GM19025 (cell line): ENCODE data around the gene CCNB3.
A peak's percentile ranks its signal among the peaks of the same experiment; 100 is the strongest.

Experiments
- ATAC-seq: cut with Tn5 transposase; IDR thresholded peaks from one replicate; pipeline ENCODE4 v1.9.1; 2021; ENCODE audit warnings: mild to moderate bottlenecking, low read depth, moderate library complexity; ENCODE audit not compliant: unreplicated experiment

The CCNB3 gene, protein sequence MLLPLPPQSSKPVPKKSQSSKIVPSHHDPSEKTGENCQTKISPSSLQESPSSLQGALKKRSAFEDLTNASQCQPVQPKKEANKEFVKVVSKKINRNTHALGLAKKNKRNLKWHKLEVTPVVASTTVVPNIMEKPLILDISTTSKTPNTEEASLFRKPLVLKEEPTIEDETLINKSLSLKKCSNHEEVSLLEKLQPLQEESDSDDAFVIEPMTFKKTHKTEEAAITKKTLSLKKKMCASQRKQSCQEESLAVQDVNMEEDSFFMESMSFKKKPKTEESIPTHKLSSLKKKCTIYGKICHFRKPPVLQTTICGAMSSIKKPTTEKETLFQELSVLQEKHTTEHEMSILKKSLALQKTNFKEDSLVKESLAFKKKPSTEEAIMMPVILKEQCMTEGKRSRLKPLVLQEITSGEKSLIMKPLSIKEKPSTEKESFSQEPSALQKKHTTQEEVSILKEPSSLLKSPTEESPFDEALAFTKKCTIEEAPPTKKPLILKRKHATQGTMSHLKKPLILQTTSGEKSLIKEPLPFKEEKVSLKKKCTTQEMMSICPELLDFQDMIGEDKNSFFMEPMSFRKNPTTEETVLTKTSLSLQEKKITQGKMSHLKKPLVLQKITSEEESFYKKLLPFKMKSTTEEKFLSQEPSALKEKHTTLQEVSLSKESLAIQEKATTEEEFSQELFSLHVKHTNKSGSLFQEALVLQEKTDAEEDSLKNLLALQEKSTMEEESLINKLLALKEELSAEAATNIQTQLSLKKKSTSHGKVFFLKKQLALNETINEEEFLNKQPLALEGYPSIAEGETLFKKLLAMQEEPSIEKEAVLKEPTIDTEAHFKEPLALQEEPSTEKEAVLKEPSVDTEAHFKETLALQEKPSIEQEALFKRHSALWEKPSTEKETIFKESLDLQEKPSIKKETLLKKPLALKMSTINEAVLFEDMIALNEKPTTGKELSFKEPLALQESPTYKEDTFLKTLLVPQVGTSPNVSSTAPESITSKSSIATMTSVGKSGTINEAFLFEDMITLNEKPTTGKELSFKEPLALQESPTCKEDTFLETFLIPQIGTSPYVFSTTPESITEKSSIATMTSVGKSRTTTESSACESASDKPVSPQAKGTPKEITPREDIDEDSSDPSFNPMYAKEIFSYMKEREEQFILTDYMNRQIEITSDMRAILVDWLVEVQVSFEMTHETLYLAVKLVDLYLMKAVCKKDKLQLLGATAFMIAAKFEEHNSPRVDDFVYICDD (N-terminal part only)

DNA sequence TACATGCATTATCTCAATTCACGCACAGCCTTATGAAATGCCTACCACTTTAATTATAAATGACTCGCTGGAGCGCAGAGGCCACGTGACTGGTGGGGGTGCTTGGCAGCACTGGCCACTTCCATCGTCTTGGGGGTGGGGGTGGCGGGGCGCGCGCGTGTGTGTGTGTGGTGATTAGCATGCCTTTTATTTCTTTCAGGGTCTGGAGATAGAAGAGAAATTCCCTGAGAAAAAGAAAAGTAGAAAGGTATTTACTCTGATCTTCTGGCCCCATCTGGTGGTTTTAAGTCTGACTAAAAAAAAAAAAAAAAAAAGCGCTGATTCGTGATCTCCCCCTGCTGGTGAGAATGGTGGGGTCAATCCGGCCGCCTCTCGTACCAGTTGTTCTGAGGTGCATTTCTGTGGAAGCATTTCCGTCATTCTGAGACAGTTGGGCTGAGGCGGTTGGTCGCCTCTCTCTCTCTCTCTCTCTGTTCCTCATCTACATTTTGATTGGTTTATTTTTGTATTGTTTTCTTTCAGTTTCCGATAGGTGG lies at the start of gene CCNB3:
CCNB3 (plus strand) TSS at position 402 of the 536 bp plus-strand sequence. CDS start 80,399 bp downstream, outside the sequence.
- ATAC-seq, result peak; percentile 95

DNA sequence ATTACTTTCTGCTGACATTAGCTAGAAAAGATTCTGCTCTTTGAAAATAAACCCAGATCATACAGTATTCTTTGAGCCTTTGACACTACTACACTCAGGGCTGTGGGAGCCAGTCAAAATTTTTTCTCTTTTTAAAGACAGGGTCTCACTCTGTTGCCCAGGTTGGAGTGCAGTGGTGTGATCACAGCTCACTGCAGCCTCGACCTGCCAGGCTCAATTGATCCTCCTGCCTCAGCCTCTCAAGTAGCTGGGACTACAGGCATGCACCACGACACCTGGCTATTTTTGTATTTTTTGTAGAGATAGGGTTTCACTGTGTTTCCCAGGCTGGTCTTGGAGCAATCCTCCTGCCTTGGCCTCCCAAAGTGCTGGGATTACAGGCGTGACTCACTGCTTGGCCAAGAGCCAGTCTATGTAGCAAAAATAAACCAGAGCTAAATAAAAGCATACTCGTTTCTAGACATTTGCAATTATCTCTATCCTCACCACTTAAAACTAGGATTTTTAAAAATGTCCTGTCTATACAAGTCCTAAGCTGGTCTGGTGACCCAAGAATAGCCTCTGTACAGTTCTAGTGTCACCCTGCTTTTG lies 46.9 kb upstream of the CCNB3 start:
- no peak for ATAC-seq

DNA sequence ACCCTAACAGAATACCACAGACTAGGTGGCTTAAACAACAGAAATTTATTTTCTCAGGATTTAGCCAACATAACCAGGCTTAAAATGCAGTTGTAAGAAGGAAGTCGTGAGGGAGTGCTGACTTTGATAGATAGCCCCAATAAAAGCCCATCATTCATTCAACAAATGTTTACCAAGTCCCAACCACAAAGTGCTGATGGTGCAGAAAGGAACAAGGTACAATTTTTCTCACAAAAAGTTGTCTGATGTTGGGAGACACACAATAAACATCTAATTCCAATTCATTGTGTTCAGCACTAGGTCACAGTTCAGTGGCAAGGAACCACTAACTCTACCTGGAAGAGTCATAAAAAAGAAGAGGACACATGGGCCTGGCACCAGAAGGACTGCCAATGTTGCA lies 46.0 kb upstream of the CCNB3 start:
- no peak for ATAC-seq

DNA sequence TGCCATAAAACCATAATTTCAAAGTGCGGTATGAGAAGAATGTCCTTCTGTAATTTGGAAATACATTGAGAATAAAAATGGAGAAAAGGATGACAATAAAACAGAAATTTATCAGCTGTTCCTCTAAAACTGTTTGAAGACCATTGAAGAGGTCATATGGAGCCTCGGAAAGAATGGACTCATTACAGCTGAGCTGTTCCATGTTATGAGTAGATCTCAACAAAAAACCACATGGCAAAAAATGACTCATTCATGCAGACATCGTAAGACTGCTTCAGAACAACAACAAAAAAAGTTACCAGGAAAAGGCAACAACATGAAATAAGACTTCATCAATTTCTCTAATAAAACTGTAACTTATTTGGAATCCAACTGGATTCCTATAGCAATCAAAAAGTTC lies 43.4 kb upstream of the CCNB3 start:
- ATAC-seq, result no peak

DNA sequence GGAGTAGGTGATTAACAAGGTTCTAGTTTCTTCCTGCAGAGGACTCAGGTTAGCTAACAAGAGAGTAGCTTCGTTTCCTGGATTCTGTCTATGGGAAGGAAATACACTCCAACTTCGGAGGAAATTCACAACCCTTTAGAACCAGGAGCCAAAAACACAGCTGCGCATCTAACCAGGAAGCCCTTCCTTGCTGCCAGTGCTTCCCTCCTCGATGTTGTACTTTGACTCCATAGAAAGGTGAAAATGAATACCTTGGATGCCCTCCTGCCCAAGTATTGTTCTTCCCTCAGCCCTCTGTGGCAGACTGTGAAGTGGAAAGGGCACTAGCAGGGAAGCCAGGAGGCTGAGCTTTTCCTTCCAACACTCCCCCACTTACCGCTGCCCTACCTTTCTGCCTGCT lies 38.8 kb upstream of the CCNB3 start:
- ATAC-seq, result no peak

DNA sequence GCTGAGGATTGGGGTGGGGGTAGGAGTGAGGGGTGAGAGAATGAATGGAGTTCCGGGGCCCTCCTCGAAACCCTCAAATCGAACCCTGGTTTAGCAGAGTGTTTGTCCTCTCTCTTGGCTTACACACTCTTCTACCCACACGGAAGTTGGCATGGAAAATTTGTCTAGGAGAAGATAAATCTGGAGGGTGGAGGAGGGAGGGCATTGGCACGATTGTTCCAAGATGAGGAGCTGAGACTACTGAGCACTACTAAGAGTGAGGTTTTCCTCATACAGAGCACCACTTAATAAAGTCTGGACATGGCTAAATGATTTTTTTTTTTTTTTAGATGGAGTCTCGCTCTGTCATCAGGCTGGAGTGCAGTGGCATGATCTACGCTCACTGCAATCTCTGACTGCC lies 37.2 kb upstream of the CCNB3 start:
- ATAC-seq, result no peak

DNA sequence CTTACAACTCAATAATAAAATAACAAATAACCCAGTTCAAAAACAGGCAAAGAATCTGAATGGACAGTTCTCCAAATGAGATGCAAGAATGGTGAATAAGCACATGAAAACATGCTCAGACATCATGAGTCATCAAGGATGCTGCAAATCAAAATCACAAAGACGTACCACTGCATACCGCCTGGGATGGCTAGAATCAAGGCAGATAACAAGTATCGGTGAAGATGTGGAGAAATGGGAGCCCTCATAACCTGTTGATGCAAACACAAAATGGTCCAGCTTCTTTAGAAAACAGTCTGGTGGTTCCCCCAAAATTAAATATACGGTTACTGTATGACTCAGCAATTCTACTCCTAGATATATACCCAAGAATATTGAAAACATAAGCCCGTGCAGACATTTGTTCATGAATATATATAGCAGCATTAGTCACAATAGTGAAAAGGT lies 36.3 kb upstream of the CCNB3 start:
- ATAC-seq, result peak; percentile 59

DNA sequence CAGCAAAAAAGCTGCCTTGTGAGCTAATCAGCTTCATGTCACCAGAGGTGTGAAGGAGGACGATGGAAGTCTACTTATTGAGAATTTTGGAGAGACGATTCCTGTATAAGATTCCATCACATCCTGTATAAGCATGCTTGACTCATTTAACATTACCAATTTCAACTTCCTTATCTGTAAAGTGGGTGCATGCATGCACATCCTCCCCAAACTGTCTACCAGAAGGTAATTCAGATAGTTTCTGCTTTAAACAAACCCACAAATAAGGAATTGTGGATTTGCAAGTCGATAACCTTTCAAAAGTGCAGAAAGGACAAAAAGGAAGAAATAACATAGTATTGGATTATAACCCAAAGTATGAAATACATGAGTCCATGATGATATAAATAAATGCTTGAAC lies 34.8 kb upstream of the CCNB3 start:
- no peak for ATAC-seq

DNA sequence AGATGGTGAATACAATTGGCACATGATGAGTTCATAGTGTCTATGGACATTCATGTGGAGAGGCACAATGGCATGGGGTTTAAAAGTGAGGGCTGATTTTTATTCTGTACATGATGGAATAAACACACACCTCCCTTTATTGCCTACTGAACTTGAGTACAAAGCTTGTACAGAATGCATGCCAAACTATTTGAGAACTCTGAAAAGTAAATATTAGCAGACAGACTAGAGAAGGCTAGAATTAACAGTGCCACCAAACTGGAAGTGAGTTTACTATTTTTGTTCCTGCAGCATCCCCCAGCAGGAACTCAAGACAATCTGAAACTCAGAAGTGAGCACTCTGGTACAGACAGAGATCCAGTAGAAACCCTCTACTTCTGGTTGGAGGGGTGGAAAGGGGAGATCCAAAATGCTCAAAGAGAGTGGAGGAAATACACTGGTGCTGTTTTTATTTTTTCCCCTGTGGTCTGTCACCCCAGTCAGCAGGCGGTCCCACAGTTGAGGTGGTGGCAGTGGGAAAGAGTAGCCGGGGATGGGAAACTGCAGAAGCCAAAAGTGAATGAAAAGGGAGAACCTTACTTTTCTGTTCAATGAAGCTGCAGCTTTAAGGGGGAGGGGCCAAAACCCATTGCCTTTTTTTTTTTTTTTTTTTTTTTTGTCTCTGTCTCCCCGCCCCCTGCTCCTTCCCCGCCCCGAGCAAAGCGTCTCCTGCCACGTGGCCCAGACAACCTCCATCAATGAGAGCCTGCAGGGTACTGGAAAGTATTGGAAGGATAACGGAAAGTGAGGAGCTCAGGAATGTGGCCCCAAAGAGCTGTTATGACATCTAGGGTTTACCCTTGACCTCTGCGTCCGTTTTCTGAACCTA lies 24.3 kb upstream of the CCNB3 start:
- no peak for ATAC-seq

DNA sequence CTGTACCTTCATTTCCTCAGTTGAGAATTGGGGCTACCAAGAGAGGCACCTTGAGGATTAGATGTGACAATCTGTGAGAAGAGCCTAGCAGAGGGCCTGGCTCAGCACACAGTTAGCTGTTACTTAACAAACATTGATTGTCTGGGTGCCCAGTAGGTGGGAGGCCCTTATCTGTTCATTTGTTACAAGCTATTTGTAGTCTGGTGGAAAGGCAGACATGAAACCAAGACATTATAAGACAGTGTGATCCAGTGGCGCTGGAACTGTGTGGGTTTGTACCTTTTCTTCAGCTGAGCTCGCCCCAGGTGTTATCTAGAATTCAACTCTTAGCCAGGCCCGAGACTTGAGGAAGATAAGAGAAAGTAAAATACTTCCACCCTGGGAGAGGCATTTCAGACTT lies 20.7 kb upstream of the CCNB3 start:
- no peak for ATAC-seq

DNA sequence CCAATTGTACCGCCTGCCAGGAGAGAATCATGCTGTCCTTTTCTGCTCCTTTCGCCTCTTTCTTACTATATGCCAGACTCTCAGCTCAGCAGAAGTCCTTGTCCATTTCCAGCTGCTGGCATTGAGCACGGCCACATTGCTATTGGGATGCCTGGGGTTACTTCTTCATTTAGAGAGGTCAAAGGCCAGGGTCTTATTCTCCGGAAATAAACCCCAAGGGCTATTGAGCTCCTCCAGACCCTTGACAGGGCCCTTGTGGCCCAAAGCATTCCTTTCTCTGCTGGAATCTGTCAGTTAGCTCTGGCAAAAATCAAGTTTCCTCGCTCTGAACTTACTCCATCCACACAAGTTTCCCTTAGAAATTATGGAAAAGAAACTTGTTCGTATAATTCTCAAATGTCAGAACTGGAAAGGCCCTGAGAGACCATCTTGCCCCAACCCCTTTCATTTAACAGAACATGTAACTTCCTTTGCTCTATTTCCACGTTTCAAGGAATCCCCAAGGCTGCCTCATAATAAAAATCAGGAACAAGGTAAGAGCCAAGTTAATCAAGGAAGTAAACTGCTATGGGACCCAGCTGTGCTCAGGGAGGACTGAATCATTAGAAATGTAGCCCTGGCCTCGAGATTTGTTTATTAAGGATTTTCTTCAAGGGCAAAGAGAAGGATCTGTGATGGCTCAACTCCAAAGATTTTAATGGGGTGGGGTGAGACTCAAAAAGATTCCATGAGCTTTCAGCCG lies 15.5 kb upstream of the CCNB3 start:
- no peak for ATAC-seq

DNA sequence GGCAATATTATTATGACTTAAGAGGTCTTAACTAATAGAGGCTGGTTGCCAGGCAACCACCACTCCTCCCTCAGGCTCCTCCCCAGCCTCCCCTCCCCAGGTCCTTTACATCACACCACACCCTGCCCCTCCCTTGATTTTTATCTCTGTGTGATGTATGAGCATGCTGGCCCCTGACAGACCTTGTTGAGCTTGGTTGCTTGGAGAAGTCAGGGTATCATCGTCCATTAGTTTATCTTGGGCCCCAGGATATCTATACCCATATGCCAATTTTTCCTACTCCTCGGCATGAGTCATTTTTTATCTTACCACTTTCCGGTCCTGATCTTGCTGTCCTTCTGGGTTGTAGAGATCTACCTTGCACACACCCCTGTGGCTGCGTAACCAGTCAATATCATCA lies 6.2 kb upstream of the CCNB3 start:
- ATAC-seq, result no peak

DNA sequence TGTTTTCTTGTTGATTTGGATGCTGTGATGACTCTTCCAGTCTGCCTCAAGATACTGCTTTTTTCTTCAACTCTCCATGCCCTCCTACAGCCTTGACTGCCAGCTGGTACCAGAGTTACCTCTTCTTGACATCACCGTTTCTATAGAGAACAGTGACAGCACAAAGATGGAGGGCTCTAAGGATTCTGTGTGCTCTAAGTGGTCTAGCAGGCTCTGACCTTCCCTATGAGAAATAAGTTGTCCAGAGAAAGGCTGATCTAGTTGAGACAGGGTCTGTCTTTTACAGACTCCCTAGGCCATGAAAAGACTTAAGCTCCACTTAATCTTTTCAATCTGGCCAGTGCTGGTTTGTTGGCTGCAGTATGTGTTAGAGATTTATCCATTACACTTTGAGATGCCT lies 3.7 kb upstream of the CCNB3 start, which contains the start of gene AKAP4:
AKAP4 (minus strand) TSS at position 101 of the 400 bp plus-strand sequence. CDS start 118 bp downstream, outside the sequence.
- no peak for ATAC-seq

DNA sequence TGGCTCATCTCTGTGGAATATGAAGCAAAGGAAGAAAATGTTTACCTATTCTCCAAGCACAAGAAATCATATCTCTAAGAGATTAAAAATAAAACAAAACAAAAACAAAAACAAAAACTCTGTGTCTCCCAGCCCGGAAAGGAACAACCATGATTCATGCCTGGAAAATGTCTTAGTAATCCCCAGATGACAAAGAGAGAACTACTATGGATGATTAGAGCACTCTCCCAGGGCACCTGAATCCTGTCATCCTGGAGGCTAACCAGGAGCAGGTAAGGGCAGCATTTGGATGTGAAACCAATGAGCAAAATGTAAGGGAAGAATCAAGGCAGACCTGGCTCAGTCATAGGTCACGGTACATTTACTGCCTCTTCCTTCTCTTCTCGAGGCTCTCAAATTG lies 2.0 kb upstream of the CCNB3 start:
- no peak for ATAC-seq

DNA sequence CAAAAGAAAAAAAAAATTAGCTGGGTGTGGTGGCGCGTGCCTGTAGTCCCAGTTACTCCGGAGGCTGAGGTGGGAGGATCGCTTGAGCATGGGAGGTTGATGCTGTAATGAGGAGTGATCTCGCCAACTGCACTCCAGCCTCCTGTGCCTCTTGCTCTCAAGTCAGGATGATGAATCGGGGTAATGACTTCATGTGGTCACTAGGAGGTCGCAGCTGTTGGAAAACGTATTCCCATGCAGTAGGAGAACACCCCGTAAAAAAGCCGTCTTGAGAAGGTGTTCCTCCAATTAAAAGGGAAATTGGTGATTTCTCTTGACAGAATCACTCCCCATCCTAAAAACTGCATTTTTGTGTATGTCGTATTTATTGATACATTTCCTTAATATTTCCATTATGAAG lies 2.2 kb downstream of the CCNB3 start:
- ATAC-seq, result no peak

DNA sequence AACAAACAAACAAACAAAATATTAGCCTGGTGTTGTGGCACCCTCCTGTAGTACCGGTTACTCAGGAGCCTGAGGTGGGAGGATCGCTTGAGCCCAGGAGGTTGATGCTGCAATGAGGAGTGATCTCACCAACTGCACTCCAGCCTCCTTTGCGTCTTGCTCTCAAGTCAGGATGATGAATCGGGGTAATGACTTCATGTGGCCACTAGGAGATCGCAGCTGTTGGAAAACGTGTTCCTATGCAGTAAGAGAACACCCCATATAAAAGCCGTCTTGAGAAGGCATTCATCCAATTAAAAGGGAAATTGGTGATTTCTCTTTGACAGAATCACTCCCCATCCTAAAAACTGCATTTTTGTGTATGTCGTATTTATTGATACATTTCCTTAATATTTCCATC lies 6.9 kb downstream of the CCNB3 start:
- ATAC-seq, result no peak

DNA sequence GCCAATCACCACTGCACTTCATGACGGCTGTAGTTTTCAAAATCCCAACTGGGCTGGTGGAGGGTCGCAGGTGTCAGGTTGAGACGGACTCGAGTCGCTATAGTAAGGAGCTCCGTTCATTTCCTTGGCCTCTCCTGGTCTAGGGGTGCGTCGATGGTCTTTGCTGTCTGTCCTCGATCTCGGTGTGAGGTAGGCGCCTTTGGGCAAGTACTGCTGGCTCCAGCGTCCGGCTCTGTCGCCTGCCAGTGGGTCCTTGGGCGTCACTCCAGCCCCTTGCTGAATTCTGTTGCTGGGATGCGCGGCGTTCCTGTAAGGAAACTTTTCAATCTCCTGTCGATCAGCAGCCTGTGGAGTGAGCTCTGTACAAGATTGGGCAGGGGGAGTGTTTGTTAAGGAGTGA lies 76.7 kb downstream of the CCNB3 start:
- ATAC-seq, result no peak

DNA sequence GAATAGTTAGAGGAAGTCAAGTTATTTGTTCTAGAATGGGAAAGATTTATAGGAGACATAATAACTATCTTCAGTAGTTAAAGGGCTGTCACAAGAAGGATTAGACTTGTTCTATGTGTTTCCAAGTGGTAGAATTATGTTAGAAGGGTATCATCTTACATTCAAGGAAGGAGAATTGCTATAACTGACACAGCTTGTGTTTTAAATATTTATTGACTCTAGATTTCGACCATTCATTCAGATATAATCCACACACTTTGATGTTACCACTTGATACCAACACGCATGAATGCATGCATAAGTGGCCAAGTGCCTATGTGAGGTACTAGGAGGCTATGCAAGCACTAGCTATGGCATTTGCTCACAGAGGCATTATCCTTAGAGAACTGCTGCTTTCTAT lies 122.7 kb downstream of the CCNB3 start:
- no peak for ATAC-seq
